ENCODE results near the gene INO80B.
"Not testable (repeated sequence)": the region's sequence is repeated elsewhere in the genome, so short reads cannot be mapped to it uniquely, and the experiment has no call there.

The INO80B gene

DNA sequence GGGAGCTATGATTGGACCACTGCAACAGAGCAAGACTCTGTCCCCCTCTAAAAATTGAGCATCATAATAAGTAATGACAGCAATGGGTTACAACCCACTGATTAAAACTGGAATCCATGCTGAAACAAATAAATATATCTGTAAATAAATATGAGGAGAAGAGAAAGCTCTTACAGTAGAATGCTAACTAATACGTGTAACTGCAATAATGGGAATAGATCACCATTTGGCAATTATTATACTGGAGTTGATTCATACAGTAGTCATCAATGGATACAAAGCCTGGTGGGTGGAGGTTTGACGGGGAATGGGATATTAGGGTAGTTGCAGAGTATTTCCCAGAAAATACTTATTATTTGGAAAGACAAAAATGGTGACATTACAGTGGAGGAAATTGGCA is 6.1 kb upstream of the INO80B start:
- DNase-seq (ENCODE audit: low read depth in 2 of 2): no peak

DNA sequence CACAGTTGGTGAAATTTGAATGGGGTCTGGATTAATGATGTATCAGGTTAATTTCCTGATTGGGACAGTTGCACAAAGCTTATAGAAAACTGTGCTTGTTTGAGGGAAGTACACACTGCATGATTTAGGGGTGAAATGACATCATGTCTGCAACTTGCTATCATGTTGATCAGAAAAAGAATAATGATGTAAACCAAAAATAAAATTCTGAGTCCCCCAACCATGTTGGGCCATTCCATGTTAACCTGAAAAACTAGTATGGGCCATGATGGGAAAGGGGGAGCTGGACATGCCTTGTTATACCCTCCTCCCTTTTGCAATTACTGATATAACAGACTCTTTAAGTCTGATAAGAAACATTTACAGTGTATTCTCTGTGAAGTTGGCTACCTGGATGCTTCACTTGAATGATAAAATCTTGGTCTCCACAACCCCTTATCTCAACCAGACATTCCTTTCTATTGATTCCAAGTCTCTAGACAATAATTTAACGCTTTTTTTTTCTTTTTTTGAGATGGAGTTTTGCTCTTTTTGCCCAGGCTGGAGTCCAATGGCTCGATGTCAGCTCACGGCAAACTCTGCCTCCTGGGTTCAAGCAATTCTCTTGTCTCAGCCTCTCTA is 4.2 kb upstream of the INO80B start:
- no peak for DNase-seq (ENCODE audit: low read depth in 2 of 2)

DNA sequence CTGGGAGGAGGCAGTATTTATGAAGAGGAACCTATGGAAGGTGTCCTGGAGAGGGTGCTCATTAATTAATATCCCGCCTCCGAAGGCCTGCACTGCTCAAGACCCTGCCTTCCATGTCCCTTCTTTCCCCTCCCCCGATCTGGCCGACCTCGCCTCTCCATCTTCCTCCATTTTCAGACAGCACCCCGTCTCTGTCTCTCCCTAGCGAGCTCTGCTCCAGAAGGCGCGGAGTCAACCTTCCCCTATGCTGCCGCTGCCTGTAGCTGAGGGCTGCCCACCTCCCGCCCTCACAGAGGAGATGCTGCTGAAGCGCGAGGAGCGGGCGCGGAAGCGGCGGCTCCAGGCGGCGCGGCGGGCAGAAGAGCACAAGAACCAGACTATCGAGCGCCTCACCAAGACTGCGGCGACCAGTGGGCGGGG is 2.3 kb downstream of the INO80B start:
- no peak for DNase-seq (ENCODE audit: low read depth in 2 of 2)

DNA sequence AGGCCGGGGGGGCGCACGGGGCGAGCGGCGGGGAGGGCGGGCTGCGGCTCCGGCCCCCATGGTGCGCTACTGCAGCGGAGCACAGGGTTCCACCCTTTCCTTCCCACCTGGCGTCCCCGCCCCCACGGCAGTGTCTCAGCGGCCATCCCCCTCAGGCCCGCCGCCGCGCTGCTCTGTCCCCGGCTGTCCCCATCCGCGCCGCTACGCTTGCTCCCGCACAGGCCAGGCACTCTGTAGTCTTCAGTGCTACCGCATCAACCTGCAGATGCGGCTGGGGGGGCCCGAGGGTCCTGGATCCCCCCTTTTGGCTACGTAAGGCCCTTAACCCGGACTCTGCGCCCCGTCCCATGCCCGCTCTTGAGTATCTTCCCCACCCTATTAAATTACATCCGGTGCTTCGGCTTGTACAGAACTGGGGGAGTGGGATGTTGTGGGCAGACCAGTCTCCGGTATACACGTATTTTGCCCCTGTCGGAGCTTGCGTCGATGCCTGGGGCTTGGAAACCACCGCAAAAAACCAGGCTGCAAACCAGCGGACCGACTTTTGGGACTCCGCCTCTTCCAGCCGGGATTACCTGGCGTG is 2.8 kb downstream of the INO80B start:
- peak; percentile 70 to 76 for DNase-seq (ENCODE audit: low read depth in 2 of 2)

DNA sequence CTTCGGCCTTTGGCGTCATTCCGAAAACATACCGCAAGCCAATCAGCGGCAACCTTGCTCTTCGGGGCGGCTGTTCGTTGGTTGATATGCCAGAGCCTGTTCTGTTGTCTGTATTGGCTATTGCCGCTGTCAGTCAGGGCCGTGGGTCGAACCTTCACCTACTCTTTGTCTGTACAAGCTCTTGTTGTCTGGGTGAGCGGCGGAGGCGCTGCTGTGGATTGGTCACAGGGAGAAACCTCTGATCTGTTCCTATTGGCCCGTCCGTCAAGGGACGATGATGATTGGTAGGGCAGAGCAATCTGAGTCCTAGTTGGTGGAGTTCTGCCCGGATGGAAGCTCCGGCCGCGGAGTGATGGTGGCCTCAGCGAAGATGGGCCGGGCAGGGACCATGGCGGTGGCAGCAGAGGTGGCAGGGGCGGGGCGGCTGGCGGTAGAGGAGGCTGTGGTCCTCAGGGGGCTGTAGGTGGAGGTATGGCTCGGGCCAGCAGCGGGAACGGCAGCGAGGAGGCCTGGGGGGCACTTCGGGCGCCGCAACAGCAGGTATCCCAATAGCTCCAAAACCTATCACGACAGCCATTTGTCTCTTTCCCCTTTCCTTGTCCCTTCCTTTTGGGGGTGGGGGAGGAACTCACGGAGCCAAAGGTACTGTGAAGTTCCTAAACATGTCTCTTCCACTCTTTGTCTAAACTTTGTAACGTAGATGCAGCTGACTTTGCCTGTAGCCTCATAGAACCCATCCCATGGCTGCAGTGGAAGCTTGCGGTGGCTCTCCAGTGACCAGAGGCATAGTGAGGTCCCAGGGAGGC is 3.4 kb downstream of the INO80B start, which contains the start of gene WBP1:
TSS of gene WBP1 (plus strand) at position 307 of the 806 bp plus-strand sequence. CDS start at position 472, 165 bp downstream.
- DNase-seq (ENCODE audit: low read depth in 2 of 2): peak; percentile 97 to 100

DNA sequence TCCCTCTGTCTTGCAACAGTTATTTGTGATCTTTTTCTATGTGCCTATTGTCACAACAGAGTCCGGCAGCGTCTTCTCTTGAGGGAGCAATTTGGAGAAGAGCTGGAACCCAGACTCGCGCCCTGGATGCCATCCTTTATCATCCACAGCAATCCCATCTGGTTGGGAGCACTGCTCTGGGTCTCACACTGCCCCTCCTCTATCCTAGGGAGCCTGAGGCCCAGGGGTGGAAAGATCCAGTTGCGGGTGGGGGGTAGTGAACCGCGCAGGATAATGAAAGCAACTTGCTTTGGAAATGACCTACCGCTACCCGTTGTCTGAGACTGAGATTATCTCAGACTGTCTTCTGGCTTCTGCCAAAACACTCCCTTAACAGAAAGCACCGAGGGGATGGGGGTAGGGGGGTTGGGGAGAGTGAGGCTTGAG is 4.1 kb downstream of the INO80B start:
- no peak for DNase-seq (ENCODE audit: low read depth in 2 of 2)

DNA sequence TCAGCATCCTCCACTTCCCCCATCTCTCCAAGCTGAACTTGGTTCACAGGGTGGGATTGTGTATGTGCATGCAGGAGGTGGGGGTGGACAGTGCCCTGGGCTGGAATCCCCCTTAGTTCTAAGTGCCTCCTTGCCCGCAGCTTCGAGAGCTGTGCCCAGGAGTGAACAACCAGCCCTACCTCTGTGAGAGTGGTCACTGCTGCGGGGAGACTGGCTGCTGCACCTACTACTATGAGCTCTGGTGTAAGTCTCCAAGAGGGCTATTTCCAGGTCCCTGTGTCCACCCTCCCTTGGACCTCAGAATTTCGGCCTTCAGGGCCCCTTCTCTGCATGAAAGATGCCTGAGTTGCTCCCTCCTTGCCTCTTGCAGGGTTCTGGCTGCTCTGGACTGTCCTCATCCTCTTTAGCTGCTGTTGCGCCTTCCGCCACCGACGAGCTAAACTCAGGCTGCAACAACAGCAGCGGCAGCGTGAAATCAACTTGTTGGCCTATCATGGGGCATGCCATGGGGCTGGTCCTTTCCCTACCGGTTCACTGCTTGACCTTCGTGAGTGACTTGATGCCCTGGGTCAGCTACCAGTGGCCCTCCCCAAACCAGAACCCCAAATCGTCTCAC is 4.7 kb downstream of the INO80B start:
- not testable (repeated sequence) for DNase-seq (ENCODE audit: low read depth in 2 of 2)

DNA sequence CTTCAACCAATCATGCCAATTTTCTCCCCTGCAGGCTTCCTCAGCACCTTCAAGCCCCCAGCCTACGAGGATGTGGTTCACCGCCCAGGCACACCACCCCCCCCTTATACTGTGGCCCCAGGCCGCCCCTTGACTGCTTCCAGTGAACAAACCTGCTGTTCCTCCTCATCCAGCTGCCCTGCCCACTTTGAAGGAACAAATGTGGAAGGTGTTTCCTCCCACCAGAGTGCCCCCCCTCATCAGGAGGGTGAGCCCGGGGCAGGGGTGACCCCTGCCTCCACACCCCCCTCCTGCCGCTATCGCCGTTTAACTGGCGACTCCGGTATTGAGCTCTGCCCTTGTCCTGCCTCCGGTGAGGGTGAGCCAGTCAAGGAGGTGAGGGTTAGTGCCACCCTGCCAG is 5.3 kb downstream of the INO80B start:
- DNase-seq (ENCODE audit: low read depth in 2 of 2): not testable (repeated sequence)

DNA sequence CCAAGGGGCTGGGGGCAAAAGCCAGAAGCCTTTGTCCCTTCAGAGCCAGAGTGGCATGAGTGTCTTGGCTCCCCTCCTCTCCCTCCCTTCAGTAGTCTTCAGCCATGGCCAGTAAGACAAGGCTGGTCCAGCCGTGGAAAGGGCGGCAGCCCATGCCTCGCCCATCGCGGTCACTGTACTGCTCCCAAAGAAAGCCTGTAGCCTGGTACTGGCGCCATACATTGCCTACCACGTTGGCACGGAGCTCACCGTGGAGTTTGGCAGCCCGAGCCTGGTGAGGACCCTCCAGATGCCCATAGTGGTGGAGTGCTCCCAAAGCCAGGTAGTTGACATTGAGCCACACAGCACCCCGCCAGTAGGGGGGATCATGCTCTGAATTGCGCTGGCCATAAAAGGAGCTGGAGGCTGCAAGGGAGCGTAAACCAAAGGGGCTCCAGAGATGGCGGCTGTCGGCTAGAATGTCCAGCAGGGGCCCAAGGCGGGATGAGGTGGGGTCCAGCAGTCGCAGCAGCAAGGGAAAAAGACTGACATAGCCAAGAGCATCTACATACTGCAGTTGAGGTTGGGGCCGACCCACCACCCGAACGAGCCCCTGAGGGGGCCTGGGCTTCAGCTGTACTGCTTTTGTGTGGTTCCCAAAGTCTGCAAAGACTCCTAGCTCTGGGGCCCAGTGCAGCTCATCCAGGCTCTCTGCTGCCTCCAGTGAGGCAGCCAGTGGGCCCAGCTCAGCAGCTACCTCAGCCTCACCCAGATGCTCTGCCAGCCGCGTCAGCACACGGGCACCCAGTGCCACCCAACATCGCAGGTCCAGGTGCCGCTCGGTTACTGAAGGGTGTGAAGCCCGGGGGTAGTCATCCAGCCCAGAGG is 6.5 kb downstream of the INO80B start:
- DNase-seq (ENCODE audit: low read depth in 2 of 2): no peak

DNA sequence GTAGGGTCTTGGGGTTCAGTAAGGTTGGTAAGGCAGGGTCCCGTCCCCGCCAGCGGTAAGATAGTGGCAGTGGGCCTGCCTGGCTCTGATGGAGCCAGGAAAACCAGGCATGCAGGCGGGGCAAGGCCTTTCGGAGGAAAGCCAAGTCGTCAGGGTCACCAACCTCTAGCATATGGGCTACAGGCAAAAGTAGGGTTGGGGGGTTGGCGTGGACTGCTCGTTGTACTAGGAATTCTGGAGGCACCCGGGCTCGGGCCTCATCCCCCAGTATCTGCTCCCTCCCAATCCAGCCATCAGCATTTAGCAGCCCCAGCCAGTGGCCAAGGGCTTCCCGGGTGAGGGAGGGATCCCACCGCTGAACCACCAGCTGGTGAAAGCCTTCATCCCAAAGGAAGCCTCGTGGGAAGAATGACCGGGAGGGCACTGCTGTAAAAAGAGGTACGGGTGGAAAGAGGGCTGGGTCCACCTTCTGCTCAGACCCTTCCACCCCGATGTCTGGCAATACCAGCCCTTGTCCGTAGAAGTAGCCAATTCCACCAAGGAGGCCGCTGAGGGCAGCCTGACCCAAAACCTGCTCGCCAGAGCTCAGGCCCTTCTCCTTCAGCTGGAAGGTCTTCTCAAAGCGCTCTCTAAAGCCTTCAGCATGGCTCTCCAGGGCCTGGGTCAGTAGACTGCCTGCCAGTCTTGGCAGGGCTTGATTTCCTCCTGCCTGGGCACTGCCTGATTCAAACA is 7.3 kb downstream of the INO80B start:
- DNase-seq (ENCODE audit: low read depth in 2 of 2): no peak

DNA sequence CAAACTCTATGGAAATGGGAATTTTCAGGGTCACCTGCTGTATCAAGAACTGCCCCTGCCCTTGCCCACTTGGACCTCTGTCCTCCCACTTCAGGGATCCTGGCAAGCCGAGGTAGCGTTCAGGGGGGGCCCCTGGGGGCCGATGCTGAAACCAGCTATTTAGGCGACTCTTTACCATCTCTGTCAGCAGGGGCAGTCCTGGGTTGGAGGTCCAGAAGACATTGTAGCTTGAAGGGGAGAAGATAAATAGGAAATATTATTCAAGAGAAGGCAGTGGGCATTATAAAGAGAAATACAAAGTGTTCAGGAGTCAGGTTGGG is 7.9 kb downstream of the INO80B start:
- DNase-seq (ENCODE audit: low read depth in 2 of 2): no peak

DNA sequence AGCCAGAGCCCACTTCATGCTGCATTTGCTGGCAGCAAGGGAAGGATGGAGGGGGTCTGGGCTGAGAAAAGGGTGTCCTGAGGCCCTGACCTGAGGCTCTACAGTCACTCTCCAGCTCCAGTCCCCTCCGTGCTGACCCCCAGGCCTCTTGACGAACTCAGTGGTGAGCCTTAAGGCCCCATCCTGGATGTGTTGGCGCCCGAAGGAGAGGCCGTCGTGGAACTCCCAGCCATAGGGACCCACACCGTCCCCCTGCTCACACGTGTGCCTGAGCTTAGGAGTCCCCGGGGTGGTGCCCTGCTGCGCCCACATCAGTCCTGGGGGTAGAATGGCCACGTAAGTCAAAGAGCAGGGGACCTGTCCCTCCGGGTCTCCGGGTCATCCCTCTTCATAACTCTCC is 9.5 kb downstream of the INO80B start:
- DNase-seq (ENCODE audit: low read depth in 2 of 2): no peak

DNA sequence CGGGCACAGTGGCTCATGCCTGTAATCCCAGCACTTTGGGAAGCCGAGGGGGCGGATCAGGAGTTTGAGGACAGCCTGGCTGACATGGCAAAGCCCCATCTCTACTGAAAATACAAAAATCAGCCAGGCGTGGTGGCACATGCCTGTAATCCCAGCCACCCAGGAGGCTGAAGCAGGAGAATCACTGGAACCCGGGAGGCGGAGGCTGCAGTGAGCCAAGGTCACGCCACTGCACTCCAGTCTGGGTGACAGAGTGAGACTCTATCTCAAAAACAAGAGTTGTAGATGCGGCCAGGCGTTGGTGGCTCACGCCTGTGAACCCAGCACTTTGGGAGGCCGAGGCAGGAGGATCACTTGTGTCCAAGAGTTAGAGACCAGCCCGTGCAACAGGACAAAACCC is 15.9 kb downstream of the INO80B start:
- DNase-seq (ENCODE audit: low read depth in 2 of 2): not testable (repeated sequence)

DNA sequence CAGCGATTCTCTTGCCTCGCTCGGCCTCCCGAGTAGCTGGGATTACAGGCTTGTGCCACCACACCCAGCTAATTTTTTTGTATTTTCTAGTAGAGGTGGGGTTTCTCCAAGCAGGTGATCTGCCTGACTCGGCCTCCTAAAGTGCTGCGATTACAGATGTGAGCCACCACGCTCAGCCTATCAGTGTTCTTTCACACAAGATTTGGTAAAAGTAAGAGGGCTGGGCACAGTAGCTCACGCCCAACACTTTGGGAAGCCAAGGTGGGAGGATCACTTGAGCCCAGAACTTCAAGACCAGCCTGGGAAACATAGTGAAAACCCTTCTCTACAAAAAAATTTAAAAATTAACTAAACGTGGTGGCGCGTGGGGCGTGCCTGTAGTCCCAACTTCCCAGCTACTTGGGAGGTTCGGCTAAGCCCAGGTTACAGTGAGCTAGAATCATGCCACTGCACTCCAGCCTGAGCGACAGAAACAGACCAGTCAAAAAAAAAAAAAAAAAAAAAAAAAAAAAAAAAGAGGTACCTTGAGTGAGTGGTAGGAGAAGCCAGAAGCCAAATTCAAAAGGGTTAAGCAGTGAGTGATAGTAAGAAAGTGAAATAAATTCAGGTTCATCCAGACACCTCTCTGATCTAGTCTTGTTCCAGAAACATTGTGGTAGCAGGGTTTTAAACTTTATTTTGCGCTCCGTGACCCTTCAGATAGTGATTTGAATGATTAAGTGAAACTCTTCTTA is 16.6 kb downstream of the INO80B start:
- DNase-seq (ENCODE audit: low read depth in 2 of 2): no peak

DNA sequence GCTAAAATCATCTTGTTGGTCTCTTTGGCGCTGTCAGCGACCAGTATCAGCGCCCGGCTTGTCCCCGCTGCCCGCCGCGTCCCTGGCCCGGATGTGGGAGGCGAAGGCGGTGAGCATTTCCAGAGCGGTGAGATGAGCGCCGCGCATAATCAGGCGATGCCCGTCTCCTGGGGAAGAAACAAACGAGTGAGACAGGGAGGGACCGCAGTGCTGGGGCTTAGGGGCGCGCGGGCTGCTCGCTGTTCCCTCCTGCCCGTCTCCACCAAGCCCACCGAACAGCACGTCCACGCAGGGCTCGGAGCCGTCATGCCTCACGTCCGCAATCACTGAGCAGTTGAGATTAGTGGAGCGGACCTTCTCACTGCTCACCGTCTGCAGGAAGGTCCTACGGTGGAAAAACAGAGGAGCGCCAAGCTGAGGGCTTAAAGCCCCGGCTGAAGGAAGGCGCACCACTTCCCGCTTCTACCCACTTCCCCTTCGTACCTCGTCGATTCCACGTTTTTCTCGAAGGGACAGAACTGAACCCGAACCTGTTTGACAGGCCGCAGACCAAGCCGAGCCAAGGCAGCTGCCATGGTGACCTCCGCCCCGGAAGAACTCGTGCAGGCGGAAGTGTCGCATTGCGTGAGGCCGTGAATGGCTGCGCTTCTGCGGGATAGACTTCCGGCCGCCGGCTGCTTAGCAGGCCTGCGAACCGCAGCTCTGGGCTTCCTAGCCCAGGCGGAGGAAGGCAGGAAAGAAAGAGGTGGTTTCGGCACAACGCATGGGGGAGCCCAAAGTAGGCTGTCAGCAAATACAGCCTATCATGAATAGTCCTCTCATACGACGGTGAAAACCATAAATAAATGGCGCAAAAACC is 17.4 kb downstream of the INO80B start, which contains the start of gene MRPL53:
TSS of gene MRPL53 (minus strand) at position 595 of the 859 bp plus-strand sequence. CDS start at position 575, 20 bp downstream.
- peak; percentile 85 to 88 for DNase-seq (ENCODE audit: low read depth in 2 of 2)

DNA sequence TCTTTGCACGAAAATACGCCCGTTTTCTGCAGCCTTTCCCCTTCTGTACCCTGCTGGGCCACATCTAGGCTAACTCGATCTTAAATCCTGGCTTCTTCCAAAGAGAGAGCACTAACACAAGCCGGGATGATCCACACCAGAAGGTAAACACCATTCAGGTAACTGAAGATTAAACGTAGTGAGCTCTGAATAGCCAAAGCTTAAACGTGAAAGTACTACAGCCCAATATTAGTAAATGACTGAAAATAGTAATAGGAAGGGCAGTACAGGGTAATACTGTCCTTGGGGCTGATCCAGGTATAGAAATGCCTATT is 18.0 kb downstream of the INO80B start:
- DNase-seq (ENCODE audit: low read depth in 2 of 2): no peak

DNA sequence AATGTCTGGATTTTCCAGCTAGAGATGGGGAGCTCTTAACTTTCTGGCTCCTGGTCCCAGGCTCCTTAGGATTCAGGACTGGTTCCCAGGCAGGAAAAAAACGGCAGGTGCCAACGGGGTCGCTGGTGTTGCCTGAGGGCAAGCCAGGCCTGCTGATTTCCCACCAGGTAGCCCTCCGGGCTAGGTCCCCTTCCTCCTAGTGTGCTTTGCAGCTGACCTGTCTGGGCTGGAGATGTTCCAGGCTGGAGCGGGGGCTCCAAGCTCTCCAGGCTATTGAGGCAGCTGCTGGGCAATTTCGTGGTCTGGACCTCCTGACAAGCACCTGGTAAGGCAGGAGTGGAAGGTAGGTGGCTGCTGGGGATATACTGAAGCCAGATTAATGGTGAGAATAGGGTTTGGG is 19.6 kb downstream of the INO80B start:
- DNase-seq (ENCODE audit: low read depth in 2 of 2): no peak

DNA sequence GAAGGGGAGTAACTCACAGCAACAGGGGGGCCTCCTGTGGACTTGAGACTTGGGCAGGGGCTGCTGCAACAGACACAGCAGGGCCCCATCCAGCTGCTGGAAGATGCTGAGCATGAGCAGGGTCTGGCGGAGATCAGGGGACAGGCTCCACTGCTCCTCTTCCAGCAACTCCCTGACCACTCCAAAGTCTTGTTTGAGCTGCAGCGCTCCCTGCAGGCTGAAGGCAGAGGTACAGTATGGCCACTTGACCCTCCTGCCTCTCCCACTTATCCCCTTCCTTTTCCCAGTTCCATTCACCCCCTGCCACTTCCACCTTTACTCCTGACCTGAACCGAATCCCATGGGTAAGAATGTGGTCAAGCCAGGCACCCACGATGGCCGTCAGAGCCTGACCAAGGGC is 20.0 kb downstream of the INO80B start:
- no peak for DNase-seq (ENCODE audit: low read depth in 2 of 2)

DNA sequence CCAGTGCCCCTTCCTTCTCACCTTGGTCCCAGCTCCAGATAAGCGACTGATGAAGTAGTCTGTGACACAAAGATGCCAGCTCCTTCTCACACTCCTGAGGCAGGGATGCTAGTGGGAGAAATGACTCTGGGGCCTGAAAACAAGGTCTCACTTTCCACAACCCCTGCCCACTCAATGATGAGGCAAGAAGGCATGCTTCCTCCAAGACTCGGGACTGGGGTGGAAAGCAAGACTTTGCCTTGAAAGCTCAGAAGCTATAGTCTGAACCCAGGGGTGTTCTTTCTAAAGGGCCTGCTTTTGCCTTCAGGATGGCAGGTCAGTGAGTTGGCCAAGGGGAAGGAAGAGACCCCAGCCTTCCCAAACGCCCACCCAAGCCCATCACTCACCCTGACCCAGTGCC is 26.5 kb downstream of the INO80B start:
- no peak for DNase-seq (ENCODE audit: low read depth in 2 of 2)

Measured in stimulated activated CD8-positive, alpha-beta memory T cell treated with anti-CD3 and anti-CD28 coated beads, Interleukin-15, amount 100 ng/mL, for 4 hours (primary cell).